ACC112 (cell line): ENCODE data around the gene SLC6A2.
"Not testable (repeated sequence)": the region's sequence is repeated elsewhere in the genome, so short reads cannot be mapped to it uniquely, and the experiment has no call there.

ENCODE experiments used
- H2AFZ ChIP-seq: fragments of 200-600 bp; sonication (generic); one replicate; pipeline ENCODE4 v1.6.0; 2017; ENCODE audit warnings: antibody characterized with exemption, low read length; ENCODE audit not compliant: unreplicated experiment
- H3K27ac ChIP-seq: fragments of 200-600 bp; sonication (generic); 2 replicates; pipeline ENCODE4 v1.5.1; 2014; ENCODE audit warnings: low read depth, mild to moderate bottlenecking, antibody characterized with exemption, low read length, moderate library complexity
- H3K27me3 ChIP-seq: fragments of 200-600 bp; sonication (generic); 2 replicates; pipeline ENCODE4 v1.6.1; 2014; ENCODE audit warnings: mild to moderate bottlenecking, antibody characterized with exemption, low read length, moderate library complexity, mixed read lengths; ENCODE audit not compliant: insufficient read depth
- H3K36me3 ChIP-seq: fragments of 200-600 bp; sonication (generic); 2 replicates; pipeline ENCODE4 v1.6.1; 2016; ENCODE audit warnings: mild to moderate bottlenecking, antibody characterized with exemption, low read length, moderate library complexity, mixed read lengths; ENCODE audit not compliant: insufficient read depth
- H3K4me1 ChIP-seq: fragments of 200-600 bp; sonication (generic); one replicate; pipeline ENCODE4 v1.6.1; 2016; ENCODE audit warnings: low read length, mixed read lengths; ENCODE audit not compliant: insufficient read depth, unreplicated experiment, control insufficient read depth
- H3K4me3 ChIP-seq: fragments of 200-600 bp; sonication (generic); 2 replicates; pipeline ENCODE4 v1.5.1; 2014; ENCODE audit warnings: mild to moderate bottlenecking, low read depth, low read length
- H3K79me2 ChIP-seq: fragments of 200-600 bp; sonication (generic); one replicate; pipeline ENCODE4 v1.6.0; 2016; ENCODE audit warnings: low read length; ENCODE audit not compliant: control insufficient read depth, unreplicated experiment, insufficient read depth

SLC6A2 gene

GRCh38 chr16:55655897-55656681 is at the start of gene SLC6A2:
Gene SLC6A2, plus strand, starts transcription at chr16:55655988. Its CDS starts 707 bp downstream, at chr16:55656695.
- Histone ChIP-seq H3K36me3 (no peaks in the 10 kb centered on the region), H3K27me3 (peaks cover 91% of the 10 kb centered on the region), H3K4me1 (no peaks in the 10 kb centered on the region), H2AFZ (no peak within 1 kb of the TSS), H3K4me3 (no peak within 1 kb of the TSS), H3K27ac (no peak within 1 kb of the TSS), H3K79me2 (no peaks in the 10 kb centered on the region)

GRCh38 chr16:55613613-55614335 is 42.0 kb upstream of the SLC6A2 start:
- no peak overlapping the region for H2AFZ ChIP-seq
- no peaks in the 10 kb centered on the region for H3K36me3 ChIP-seq
- H3K4me3 ChIP-seq: no peak overlapping the region
- no peak overlapping the region for H3K27ac ChIP-seq
- no peaks in the 10 kb centered on the region for H3K4me1 ChIP-seq
- peaks cover 31% of the 10 kb centered on the region for H3K27me3 ChIP-seq
- no peaks in the 10 kb centered on the region for H3K79me2 ChIP-seq

GRCh38 chr16:55615071-55615470 is 40.7 kb upstream of the SLC6A2 start:
- Histone ChIP-seq H2AFZ (no peak overlapping the region), H3K4me1 (no peaks in the 10 kb centered on the region), H3K27ac (no peak overlapping the region), H3K4me3 (no peak overlapping the region), H3K36me3 (no peaks in the 10 kb centered on the region), H3K79me2 (no peaks in the 10 kb centered on the region), H3K27me3 (peaks cover 31% of the 10 kb centered on the region)

GRCh38 chr16:55615670-55616069 is 40.1 kb upstream of the SLC6A2 start:
- not testable (repeated sequence) for H3K4me1 ChIP-seq, H3K27ac ChIP-seq, H3K4me3 ChIP-seq, H2AFZ ChIP-seq, H3K36me3 ChIP-seq, H3K79me2 ChIP-seq
- H3K27me3 ChIP-seq: peaks cover 31% of the 10 kb centered on the region

- Histone ChIP-seq H3K27ac (no peak overlapping the region), H2AFZ (no peak overlapping the region), H3K27me3 (peaks cover 10% of the 10 kb centered on the region; the same call in 1 of the 2 replicates), H3K79me2 (no peaks in the 10 kb centered on the region), H3K36me3 (no peaks in the 10 kb centered on the region), H3K4me3 (no peak overlapping the region), H3K4me1 (no peaks in the 10 kb centered on the region)
Measured at GRCh38 chr16:55621771-55622170, 34.0 kb upstream of the SLC6A2 start.

GRCh38 chr16:55622272-55622671 is 33.5 kb upstream of the SLC6A2 start:
- no peaks in the 10 kb centered on the region for H3K36me3 ChIP-seq
- H2AFZ ChIP-seq: no peak overlapping the region
- no peaks in the 10 kb centered on the region for H3K4me1 ChIP-seq
- H3K79me2 ChIP-seq: no peaks in the 10 kb centered on the region
- H3K27me3 ChIP-seq: peaks cover 10% of the 10 kb centered on the region; the same call in 1 of the 2 replicates
- H3K27ac ChIP-seq: no peak overlapping the region
- no peak overlapping the region for H3K4me3 ChIP-seq

- H3K27me3 ChIP-seq: peaks cover 10% of the 10 kb centered on the region; the same call in 1 of the 2 replicates
- H3K27ac ChIP-seq: no peak overlapping the region
- no peaks in the 10 kb centered on the region for H3K79me2 ChIP-seq
- no peaks in the 10 kb centered on the region for H3K4me1 ChIP-seq
- no peak overlapping the region for H2AFZ ChIP-seq
- H3K36me3 ChIP-seq: no peaks in the 10 kb centered on the region
- no peak overlapping the region for H3K4me3 ChIP-seq
Measured at GRCh38 chr16:55622930-55623561, 32.7 kb upstream of the SLC6A2 start.

GRCh38 chr16:55623640-55624039 is 32.1 kb upstream of the SLC6A2 start:
- H2AFZ ChIP-seq: no peak overlapping the region
- peaks cover 10% of the 10 kb centered on the region; the same call in 1 of the 2 replicates for H3K27me3 ChIP-seq
- no peaks in the 10 kb centered on the region for H3K79me2 ChIP-seq
- no peaks in the 10 kb centered on the region for H3K36me3 ChIP-seq
- no peak overlapping the region for H3K27ac ChIP-seq
- H3K4me1 ChIP-seq: no peaks in the 10 kb centered on the region
- no peak overlapping the region for H3K4me3 ChIP-seq

- H3K36me3 ChIP-seq: no peaks in the 10 kb centered on the region
- no peaks in the 10 kb centered on the region for H3K4me1 ChIP-seq
- no peak overlapping the region for H3K27ac ChIP-seq
- no peaks in the 10 kb centered on the region for H3K79me2 ChIP-seq
- H2AFZ ChIP-seq: no peak overlapping the region
- peaks cover 10% of the 10 kb centered on the region; the same call in 1 of the 2 replicates for H3K27me3 ChIP-seq
- no peak overlapping the region for H3K4me3 ChIP-seq
Measured at GRCh38 chr16:55624696-55625095, 31.1 kb upstream of the SLC6A2 start.

- Histone ChIP-seq H3K79me2 (no peaks in the 10 kb centered on the region), H3K27me3 (peaks cover 10% of the 10 kb centered on the region; the same call in 1 of the 2 replicates), H2AFZ (no peak overlapping the region), H3K4me1 (no peaks in the 10 kb centered on the region), H3K27ac (no peak overlapping the region), H3K4me3 (no peak overlapping the region), H3K36me3 (no peaks in the 10 kb centered on the region)
Measured at GRCh38 chr16:55625843-55626242, 29.9 kb upstream of the SLC6A2 start.
